NCI-H1092 (cell line): ENCODE data around the gene MGST2.

Source experiments
- DNase-seq: peaks from one replicate; lab custom pipeline; 2025; lab: John Stamatoyannopoulos, UW

The MGST2 gene

GRCh38 chr4:139709660-139710059, 44.0 kb downstream of the MGST2 start:
- no peak for DNase-seq

GRCh38 chr4:139710073-139710472, 44.5 kb downstream of the MGST2 start:
- DNase-seq: no peak

- DNase-seq: no peak
Measured at GRCh38 chr4:139711461-139711860, 45.8 kb downstream of the MGST2 start.

- DNase-seq: no peak
Measured at GRCh38 chr4:139712882-139713281, 47.3 kb downstream of the MGST2 start.

GRCh38 chr4:139715746-139716391, 50.2 kb downstream of the MGST2 start:
- DNase-seq: no peak

- DNase-seq: no peak
Measured at GRCh38 chr4:139718358-139718757, 52.7 kb downstream of the MGST2 start.

GRCh38 chr4:139718833-139719232, 53.2 kb downstream of the MGST2 start:
- DNase-seq: no peak

- DNase-seq: no peak
Measured at GRCh38 chr4:139719381-139720101, 53.9 kb downstream of the MGST2 start.

- no peak for DNase-seq
Measured at GRCh38 chr4:139720806-139721205, 55.2 kb downstream of the MGST2 start.

GRCh38 chr4:139721789-139722188, 56.2 kb downstream of the MGST2 start:
- no peak for DNase-seq

- no peak for DNase-seq
Measured at GRCh38 chr4:139725236-139725635, 59.6 kb downstream of the MGST2 start.

- no peak for DNase-seq
Measured at GRCh38 chr4:139726615-139727014, 61.0 kb downstream of the MGST2 start.

- no peak for DNase-seq
Measured at GRCh38 chr4:139728146-139728545, 62.5 kb downstream of the MGST2 start.

- peak; percentile 14 for DNase-seq
Measured at GRCh38 chr4:139728840-139729239, 63.2 kb downstream of the MGST2 start.

- DNase-seq: no peak
Measured at GRCh38 chr4:139732991-139733570, 67.5 kb downstream of the MGST2 start.

GRCh38 chr4:139734201-139734874, 68.7 kb downstream of the MGST2 start:
- no peak for DNase-seq

GRCh38 chr4:139734875-139735380, 69.3 kb downstream of the MGST2 start:
- DNase-seq: peak; percentile 97

- DNase-seq: peak; percentile 10
Measured at GRCh38 chr4:139735381-139736273, 70.0 kb downstream of the MGST2 start.

- DNase-seq: no peak
Measured at GRCh38 chr4:139736274-139736660, 70.6 kb downstream of the MGST2 start.

- DNase-seq: no peak
Measured at GRCh38 chr4:139736661-139737060, 71.0 kb downstream of the MGST2 start.

GRCh38 chr4:139738846-139739613, 73.4 kb downstream of the MGST2 start:
- DNase-seq: no peak
